ENCODE measurements around the gene RALB.

Gene RALB

DNA sequence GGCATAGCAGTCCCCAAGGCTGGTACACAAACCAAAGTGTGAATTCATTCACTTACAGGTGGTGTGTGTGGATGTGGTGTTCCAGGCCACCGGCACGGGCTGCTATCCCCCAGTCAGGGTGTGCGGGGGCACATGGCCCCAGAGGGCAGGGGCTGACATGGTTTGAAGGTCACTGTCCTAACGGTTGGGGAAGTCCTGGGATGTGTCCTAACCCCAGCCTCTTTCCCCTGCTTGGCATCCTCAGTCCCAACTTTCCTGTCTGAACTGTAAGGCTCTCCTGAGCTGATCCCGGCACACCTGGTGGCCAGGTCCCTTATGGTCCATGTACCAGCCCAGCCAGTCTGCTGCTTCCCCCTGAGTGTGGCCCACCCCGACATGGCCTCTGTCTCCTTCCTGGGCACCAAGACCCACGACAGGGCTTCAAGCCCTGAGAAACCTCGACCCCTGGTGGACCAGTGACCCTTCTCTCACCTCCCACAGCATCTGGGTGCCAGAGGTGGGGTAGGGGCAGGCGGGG lies 27.0 kb upstream of the RALB start:
- Histone ChIP-seq H4K20me1 (ENCODE audit: insufficient read depth, low read length) (no peaks in the 10 kb centered on the region; the same call in 1 of the 2 replicates), H3K36me3 (ENCODE audit: insufficient read depth, low read length) (peaks cover 21% of the 10 kb centered on the region), H3K9ac (ENCODE audit: low read depth, low read length) (no peak overlapping the region), H2AFZ (ENCODE audit: low read depth, low read length) (no peak overlapping the region), H3K27ac (ENCODE audit: low read length) (no peak overlapping the region), H3K27me3 (ENCODE audit: insufficient read depth, low read length, poor library complexity) (no peaks in the 10 kb centered on the region), H3K4me2 (ENCODE audit: insufficient read depth, low read length) (no peak overlapping the region), H3K4me3 (ENCODE audit: low read depth in 1 of 2, low read length in 2 of 2) (no peak overlapping the region), H3K9me3 (ENCODE audit: insufficient read depth, low read length, severe bottlenecking) (no peaks in the 10 kb centered on the region), H3K4me1 (ENCODE audit: insufficient read depth, low read length) (peaks cover 55% of the 10 kb centered on the region), H3K79me2 (ENCODE audit: insufficient read depth, low read length) (peaks cover 34% of the 10 kb centered on the region)
- DNase-seq, result no peak
- TF ChIP-seq, protein P1, sequence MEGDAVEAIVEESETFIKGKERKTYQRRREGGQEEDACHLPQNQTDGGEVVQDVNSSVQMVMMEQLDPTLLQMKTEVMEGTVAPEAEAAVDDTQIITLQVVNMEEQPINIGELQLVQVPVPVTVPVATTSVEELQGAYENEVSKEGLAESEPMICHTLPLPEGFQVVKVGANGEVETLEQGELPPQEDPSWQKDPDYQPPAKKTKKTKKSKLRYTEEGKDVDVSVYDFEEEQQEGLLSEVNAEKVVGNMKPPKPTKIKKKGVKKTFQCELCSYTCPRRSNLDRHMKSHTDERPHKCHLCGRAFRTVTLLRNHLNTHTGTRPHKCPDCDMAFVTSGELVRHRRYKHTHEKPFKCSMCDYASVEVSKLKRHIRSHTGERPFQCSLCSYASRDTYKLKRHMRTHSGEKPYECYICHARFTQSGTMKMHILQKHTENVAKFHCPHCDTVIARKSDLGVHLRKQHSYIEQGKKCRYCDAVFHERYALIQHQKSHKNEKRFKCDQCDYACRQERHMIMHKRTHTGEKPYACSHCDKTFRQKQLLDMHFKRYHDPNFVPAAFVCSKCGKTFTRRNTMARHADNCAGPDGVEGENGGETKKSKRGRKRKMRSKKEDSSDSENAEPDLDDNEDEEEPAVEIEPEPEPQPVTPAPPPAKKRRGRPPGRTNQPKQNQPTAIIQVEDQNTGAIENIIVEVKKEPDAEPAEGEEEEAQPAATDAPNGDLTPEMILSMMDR (IDR thresholded peaks at IDR 0.05; ENCODE audit: borderline replicate concordance, extremely low read depth, low read length, poor library complexity, severe bottlenecking), result no peak
- TF ChIP-seq EZH2 (IDR thresholded peaks at IDR 0.05; ENCODE audit: borderline replicate concordance, low read depth, low read length, severe bottlenecking), result no peak
- no peak for ATAC-seq (ENCODE audit: insufficient read depth, low read depth)

DNA sequence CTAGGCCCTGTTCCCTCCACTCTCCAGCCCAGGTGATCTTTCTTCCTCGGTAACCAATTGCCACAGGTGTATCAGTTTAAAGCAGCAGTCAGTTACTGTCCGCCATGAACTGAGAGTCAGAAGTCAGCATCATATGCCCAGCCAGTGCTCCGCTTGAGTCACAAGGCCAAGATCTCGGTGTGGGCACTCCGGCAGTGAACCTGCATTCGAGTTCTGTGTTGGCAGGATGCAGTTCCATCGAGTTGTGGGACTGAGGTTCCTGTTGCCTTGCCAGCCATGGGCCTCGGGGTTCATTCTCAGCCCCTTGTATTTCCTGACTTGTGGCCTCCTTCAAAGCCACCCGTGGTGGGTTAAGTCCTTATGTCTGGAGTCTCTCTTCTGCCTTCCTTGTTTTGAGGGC lies 26.3 kb upstream of the RALB start:
- TF ChIP-seq, protein P1 (IDR thresholded peaks at IDR 0.05; ENCODE audit: borderline replicate concordance, extremely low read depth, low read length, poor library complexity, severe bottlenecking), result no peak
- no peak for TF ChIP-seq EZH2 (IDR thresholded peaks at IDR 0.05; ENCODE audit: borderline replicate concordance, low read depth, low read length, severe bottlenecking)
- H3K27ac ChIP-seq (ENCODE audit: low read length), result no peak overlapping the region
- ATAC-seq (ENCODE audit: insufficient read depth, low read depth), result no peak

DNA sequence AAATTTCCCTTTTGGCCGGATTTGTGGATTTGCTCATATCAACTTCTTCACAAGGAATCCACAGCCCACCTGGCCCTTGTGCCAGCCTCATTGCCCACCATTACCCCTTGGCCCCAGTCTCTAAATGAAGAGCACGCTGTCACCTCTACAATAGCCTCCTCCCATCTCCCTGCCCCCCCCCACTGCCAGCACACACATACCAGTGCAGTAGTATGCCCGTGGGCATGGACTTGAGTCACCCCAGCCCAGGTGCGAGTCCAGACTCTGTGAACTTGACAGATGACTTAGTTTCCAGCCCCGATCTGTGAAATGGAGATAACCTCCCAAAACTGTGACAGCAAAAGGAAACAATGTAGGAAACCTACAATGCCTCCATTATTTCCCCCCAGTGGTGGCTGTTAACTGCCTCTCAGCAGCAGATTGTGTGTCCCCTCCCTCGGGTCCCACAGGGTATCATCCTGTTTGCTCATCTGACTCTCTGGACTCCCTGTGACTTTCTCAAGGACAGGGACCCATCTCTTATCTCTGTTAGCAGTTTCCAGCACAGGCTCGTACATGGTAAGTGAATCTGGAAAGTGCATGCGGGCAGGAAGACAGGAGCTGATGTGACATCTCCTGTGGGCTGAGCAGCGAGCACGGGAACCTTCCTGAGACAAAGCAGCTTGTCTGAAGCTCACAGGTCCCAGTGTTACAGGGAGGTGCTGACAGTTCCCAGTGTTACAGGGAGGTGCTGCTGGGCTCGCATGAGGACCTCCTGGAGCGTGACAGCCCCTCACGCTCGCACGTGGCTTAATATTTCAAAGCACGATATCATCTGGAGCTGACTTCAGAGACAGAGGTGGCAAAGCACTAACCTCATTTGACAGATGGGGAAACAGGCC lies 25.3 kb upstream of the RALB start:
- H3K27me3 ChIP-seq (ENCODE audit: insufficient read depth, low read length, poor library complexity), result no peaks in the 10 kb centered on the region
- TF ChIP-seq EZH2 (IDR thresholded peaks at IDR 0.05; ENCODE audit: borderline replicate concordance, low read depth, low read length, severe bottlenecking), result no peak
- TF ChIP-seq, protein P1 (IDR thresholded peaks at IDR 0.05; ENCODE audit: borderline replicate concordance, extremely low read depth, low read length, poor library complexity, severe bottlenecking), result no peak
- H3K79me2 ChIP-seq (ENCODE audit: insufficient read depth, low read length), result peaks cover 17% of the 10 kb centered on the region
- peaks cover 51% of the 10 kb centered on the region for H3K4me1 ChIP-seq (ENCODE audit: insufficient read depth, low read length)
- DNase-seq (peak; percentile 56), ATAC-seq (ENCODE audit: insufficient read depth, low read depth) (no peak)
- H3K4me3 ChIP-seq (ENCODE audit: low read depth in 1 of 2, low read length in 2 of 2), result no peak overlapping the region
- peak overlapping the region; percentile 21 for H3K27ac ChIP-seq (ENCODE audit: low read length)
- 0 out of 2 replicates have a peak overlapping the region, but pooled peaks have one; percentile 22 for H2AFZ ChIP-seq (ENCODE audit: low read depth, low read length)
- no peak overlapping the region for H3K9ac ChIP-seq (ENCODE audit: low read depth, low read length)
- H3K4me2 ChIP-seq (ENCODE audit: insufficient read depth, low read length), result no peak overlapping the region
- H3K36me3 ChIP-seq (ENCODE audit: insufficient read depth, low read length), result peaks cover 4% of the 10 kb centered on the region
- H3K9me3 ChIP-seq (ENCODE audit: insufficient read depth, low read length, severe bottlenecking), result no peaks in the 10 kb centered on the region
- no peaks in the 10 kb centered on the region for H4K20me1 ChIP-seq (ENCODE audit: insufficient read depth, low read length)

More for the DNA sequence above, 26.3 kb upstream of the RALB start:
- DNase-seq, result no peak
- Histone ChIP-seq H3K9me3 (ENCODE audit: insufficient read depth, low read length, severe bottlenecking) (no peaks in the 10 kb centered on the region), H2AFZ (ENCODE audit: low read depth, low read length) (no peak overlapping the region), H3K9ac (ENCODE audit: low read depth, low read length) (no peak overlapping the region), H3K36me3 (ENCODE audit: insufficient read depth, low read length) (peaks cover 14% of the 10 kb centered on the region), H3K4me1 (ENCODE audit: insufficient read depth, low read length) (peaks cover 53% of the 10 kb centered on the region), H3K27me3 (ENCODE audit: insufficient read depth, low read length, poor library complexity) (no peaks in the 10 kb centered on the region), H3K4me2 (ENCODE audit: insufficient read depth, low read length) (no peak overlapping the region), H3K79me2 (ENCODE audit: insufficient read depth, low read length) (peaks cover 27% of the 10 kb centered on the region), H3K4me3 (ENCODE audit: low read depth in 1 of 2, low read length in 2 of 2) (no peak overlapping the region), H4K20me1 (ENCODE audit: insufficient read depth, low read length) (no peaks in the 10 kb centered on the region; the same call in 1 of the 2 replicates)
